A375 (cell line): ENCODE measurements around the gene MLC1. TPM values are rescaled to one million over a fixed set of nuclear protein-coding genes. Genes with fewer than 3 reads are reported as not detected.

Experiments
- total RNA-seq: library from RNA; depleted of rRNA; stranded (reverse); fragments of >200 nt; shearing (Covaris generic); gene quantifications from 2 replicates; pipeline ENCODE4 v1.2.3, GENCODE V29; 2014; rRNA removed

The MLC1 gene
- 0.04 and 0.34 TPM in 2 replicates for total RNA-seq

DNA sequence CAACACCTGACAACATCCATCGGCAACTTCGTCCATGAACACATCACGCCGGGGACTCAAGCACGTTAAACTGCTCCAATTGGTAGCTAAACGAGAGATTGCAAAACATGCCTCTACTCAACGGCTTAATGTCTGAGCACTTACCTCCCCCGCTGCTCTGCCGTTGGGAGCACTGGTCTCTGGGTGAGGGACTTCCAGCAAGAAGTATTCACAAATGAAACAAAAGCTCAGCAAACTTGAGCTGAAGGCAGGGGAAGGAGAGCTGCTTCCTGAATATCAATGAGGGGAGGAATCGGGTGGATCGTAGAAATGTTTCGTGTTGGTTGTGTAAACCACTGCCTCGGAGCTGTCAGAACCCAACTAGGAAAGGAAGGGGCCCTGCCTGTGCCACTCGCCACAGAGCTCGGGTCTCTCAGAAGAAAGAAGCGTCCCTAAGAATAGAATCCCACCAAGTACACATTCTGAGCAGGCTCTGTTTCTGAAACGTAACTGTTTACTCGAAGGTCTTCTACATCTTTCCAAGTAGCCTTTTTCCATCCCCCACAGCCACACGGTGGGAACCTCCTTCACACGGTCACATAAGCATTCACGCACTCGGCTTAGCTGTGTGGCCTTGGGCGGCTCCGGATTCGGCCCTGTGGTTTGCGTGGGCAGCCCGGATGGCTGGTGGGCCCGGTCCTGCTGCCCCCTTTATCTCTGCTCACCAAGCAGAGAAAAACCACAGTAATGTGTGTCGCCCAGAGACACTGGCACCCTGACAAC is at the start of gene MLC1:
TSS of gene MLC1 (minus strand) at position 216 of the 762 bp plus-strand sequence. CDS start 524 bp downstream, outside the sequence.

DNA sequence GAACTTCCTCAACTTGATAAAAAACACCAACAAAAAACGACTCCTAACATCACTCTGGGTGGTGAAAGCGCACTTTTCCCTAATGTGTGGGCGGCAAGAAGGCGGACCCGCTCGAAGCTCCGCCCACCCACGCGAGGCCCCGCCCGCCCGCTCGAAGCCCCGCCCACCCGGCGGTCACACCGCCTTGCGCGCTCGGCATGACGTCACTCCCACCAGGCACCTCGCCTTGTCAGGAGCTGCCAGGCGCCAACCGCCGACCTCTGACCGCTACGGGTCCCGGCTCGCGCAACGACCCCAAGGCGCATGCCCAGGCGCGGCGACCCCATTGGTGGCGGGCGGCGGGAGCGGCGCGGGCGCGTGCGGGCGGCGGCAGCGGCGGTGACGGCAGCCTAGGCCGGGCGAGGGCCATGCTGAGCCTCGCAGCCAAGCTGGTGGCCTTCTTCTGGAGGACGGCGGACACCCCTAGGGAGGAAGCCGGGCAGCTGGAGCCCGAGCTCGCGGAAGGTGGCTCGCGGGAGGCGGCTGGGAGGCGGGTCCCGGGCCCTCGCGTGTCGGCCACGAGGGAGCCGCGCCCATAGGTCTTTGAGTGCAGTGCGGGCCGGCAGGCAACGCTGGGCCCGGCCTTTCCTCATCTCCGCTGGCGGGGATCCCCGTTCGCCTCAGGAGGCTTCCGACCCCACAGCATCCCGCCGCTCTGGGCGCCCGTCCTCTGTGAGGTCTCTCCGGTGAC is 4.6 kb upstream of the MLC1 start, which contains the start of gene MOV10L1:
TSS of gene MOV10L1 (plus strand) at position 325 of the 730 bp plus-strand sequence. CDS start at position 408, 83 bp downstream.

GRCh38 chr22:50058061-50058905 is 26.9 kb downstream of the MLC1 start, which contains the start of gene TTLL8:
TSS of gene TTLL8 (minus strand) at chr22:50058298.

DNA sequence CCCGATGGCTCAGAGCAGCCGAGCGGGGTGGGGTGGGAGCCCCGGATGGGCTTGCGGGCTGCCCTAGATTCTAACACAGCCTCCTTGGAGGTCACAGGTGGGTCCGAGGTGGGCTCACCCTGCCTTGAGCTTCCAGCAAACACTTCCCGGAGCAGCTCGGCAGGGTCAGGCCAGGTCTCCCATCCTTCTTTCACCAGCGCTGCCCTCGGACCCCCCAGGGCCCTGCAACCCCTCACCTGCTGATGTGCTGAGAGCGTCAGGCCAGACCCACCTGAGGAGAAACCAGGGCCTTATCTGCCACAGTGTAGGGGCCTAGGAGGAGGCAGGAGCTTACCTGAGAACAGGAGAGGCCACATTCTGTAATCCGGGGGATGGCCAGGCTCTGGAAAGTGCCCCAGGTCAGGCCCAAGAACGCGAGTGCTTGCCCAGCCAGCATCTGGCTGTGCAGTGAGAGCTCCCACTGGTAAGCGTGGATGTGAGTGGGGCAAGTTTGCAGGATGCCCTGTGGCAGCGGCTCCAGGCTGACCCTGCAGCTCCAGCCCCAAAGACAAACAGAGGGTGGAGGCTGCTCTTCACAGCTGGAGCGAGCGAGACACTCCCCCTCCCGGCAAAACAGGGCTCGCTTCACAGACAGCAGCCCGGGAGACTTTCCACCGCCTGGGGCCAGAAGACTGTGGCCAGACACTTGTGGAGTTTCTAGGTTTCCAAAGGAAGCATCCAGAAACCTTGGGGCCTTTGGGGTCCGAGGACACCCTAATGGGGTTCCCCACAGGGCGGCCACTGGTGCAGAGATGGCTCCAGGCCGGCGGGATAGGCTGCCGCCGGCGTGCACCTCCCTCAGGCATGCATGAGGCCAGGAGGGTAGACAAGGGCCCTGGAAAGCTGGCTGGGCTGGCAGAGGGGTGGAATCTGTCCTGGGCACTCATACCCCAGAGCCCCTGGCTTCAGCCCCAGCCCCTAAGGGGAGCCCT is 72.7 kb downstream of the MLC1 start, which contains the start of gene IL17REL:
TSS of gene IL17REL (minus strand) at position 555 of the 971 bp plus-strand sequence. CDS start at position 436, 119 bp downstream.

Other genes starting within 250 kb of the MLC1 start
- gene ZBED4, start 231.6 kb downstream of the MLC1 start, total RNA-seq: 9.1 and 11.4 TPM in 2 replicates
- 8.4 and 10.4 TPM in 2 replicates for gene ALG12, start 167.0 kb downstream of the MLC1 start, total RNA-seq
- gene CRELD2, start 166.8 kb downstream of the MLC1 start, total RNA-seq: 38.8 and 42.4 TPM in 2 replicates
- 74.1 and 74.3 TPM in 2 replicates for gene PIM3, start 124.7 kb downstream of the MLC1 start, total RNA-seq
- gene IL17REL, start 72.7 kb downstream of the MLC1 start, total RNA-seq: not detected in 2 replicates
- not detected in 2 replicates for gene TTLL8, start 27.1 kb downstream of the MLC1 start, total RNA-seq
- gene MOV10L1, start 4.6 kb upstream of the MLC1 start, total RNA-seq: 0.11 TPM in 1 of 2 replicates, not detected in the other
- 0.68 and 0.93 TPM in 2 replicates for gene PANX2, start 85.3 kb upstream of the MLC1 start, total RNA-seq
- gene TRABD, start 100.5 kb upstream of the MLC1 start, total RNA-seq: 30.9 and 31.5 TPM in 2 replicates
- 21.1 and 21.6 TPM in 2 replicates for gene SELENOO, start 115.6 kb upstream of the MLC1 start, total RNA-seq
- gene TUBGCP6, start 159.6 kb upstream of the MLC1 start, total RNA-seq: 21.3 and 21.4 TPM in 2 replicates
- gene HDAC10, start 165.8 kb upstream of the MLC1 start, total RNA-seq: 24.9 and 29.3 TPM in 2 replicates
- gene MAPK12, start 176.3 kb upstream of the MLC1 start, total RNA-seq: 26.4 and 33.2 TPM in 2 replicates
- gene MAPK11, start 185.0 kb upstream of the MLC1 start, total RNA-seq: 6.8 and 7.5 TPM in 2 replicates
- 43.0 and 45.2 TPM in 2 replicates for gene PLXNB2, start 222.2 kb upstream of the MLC1 start, total RNA-seq
- gene DENND6B, start 241.6 kb upstream of the MLC1 start, total RNA-seq: 0.72 and 0.98 TPM in 2 replicates